ENCODE measurements around the gene CASQ1.

- TF ChIP-seq EZH2 (IDR thresholded peaks at IDR 0.05) (no peak), POLR2AphosphoS5 (IDR thresholded peaks at IDR 0.05; ENCODE audit: borderline replicate concordance, low read depth, low read length) (no peak), FOXP2 (optimal IDR thresholded peaks at IDR 0.05; ENCODE audit: control extremely low read depth, extremely low read length, insufficient read depth) (no peak)
Observed at GRCh38 chr1:160169553-160170399, 20.6 kb upstream of the CASQ1 start.
